Endothelial cell (in vitro differentiated cells): ENCODE data around the gene EFNA5. TPM values are rescaled to one million over a fixed set of nuclear protein-coding genes. Genes with fewer than 3 reads are reported as not detected.

ENCODE experiments used
- DNase-seq: peaks from one replicate; pipeline ENCODE4 v3.0.0; 2021; ENCODE audit warnings: low spot score
- H3K27ac Mint-ChIP-seq: one replicate; pipeline ENCODE4 v1.8.0; 2021; ENCODE audit warnings: mixed read lengths, inconsistent platforms; ENCODE audit not compliant: unreplicated experiment
- H3K27me3 Mint-ChIP-seq: one replicate; pipeline ENCODE4 v1.8.0; 2021; ENCODE audit warnings: mild to moderate bottlenecking, moderate library complexity, mixed read lengths, inconsistent platforms; ENCODE audit not compliant: unreplicated experiment
- H3K36me3 Mint-ChIP-seq: one replicate; pipeline ENCODE4 v1.8.0; 2021; ENCODE audit warnings: mild to moderate bottlenecking, low read depth, mixed read lengths, inconsistent platforms; ENCODE audit not compliant: unreplicated experiment
- H3K4me1 Mint-ChIP-seq: one replicate; pipeline ENCODE4 v1.8.0; 2021; ENCODE audit warnings: mild to moderate bottlenecking, mixed read lengths, inconsistent platforms; ENCODE audit not compliant: unreplicated experiment
- H3K4me3 Mint-ChIP-seq: one replicate; pipeline ENCODE4 v1.8.0; 2021; ENCODE audit warnings: mild to moderate bottlenecking, mixed read lengths, inconsistent platforms; ENCODE audit not compliant: unreplicated experiment
- H3K9me3 Mint-ChIP-seq: one replicate; pipeline ENCODE4 v1.8.0; 2021; ENCODE audit warnings: mixed read lengths, inconsistent platforms; ENCODE audit not compliant: unreplicated experiment
- total RNA-seq: library from RNA; stranded (reverse); fragmentation: NEBNext Ultra II Directional; extraction: Animal tissue kit (Norgen Biotek cat#: 25700); gene quantifications from one replicate; pipeline ENCODE4 v1.2.1, GENCODE V29; 2021; ENCODE audit not compliant: unreplicated experiment
- TF ChIP-seq, protein P1 (sequence below): fragments of 200-600 bp; sonication (generic); IDR thresholded peaks from one replicate; pipeline ENCODE4 v1.5.0; 2021; ENCODE audit warnings: antibody characterized with exemption; ENCODE audit not compliant: unreplicated experiment

The EFNA5 gene
- total RNA-seq, 1 donor from 2014 or later, result 8.8 TPM

DNA sequence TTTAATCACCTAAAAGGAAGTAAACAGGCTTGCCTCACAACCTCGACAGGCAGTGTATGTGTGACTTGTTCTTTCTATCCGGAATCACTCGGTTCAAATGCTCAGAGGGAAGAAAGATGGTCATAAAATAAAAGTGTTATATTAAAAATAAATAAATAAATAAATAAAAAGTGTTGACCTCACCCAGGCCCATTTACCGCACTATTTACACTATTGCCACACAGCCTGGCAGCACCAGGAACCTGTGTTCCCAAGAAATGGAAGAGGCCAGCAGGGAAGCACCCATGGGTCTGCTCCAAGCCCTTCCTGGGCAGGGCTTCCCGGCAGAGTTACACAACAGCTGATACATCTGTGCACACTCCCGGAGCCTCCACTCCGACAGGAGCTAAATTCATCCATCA, 127.9 kb downstream of the EFNA5 start:
- no peak for DNase-seq
- Mint-ChIP-seq H3K27ac (no peak overlapping the region), H3K9me3 (no peaks in the 10 kb centered on the region), H3K4me1 (peaks cover 12% of the 10 kb centered on the region), H3K27me3 (peaks cover under 1% of the 10 kb centered on the region), H3K4me3 (no peak overlapping the region), H3K36me3 (peaks cover 4% of the 10 kb centered on the region)
- TF ChIP-seq, protein P1, sequence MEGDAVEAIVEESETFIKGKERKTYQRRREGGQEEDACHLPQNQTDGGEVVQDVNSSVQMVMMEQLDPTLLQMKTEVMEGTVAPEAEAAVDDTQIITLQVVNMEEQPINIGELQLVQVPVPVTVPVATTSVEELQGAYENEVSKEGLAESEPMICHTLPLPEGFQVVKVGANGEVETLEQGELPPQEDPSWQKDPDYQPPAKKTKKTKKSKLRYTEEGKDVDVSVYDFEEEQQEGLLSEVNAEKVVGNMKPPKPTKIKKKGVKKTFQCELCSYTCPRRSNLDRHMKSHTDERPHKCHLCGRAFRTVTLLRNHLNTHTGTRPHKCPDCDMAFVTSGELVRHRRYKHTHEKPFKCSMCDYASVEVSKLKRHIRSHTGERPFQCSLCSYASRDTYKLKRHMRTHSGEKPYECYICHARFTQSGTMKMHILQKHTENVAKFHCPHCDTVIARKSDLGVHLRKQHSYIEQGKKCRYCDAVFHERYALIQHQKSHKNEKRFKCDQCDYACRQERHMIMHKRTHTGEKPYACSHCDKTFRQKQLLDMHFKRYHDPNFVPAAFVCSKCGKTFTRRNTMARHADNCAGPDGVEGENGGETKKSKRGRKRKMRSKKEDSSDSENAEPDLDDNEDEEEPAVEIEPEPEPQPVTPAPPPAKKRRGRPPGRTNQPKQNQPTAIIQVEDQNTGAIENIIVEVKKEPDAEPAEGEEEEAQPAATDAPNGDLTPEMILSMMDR, result no peak

DNA sequence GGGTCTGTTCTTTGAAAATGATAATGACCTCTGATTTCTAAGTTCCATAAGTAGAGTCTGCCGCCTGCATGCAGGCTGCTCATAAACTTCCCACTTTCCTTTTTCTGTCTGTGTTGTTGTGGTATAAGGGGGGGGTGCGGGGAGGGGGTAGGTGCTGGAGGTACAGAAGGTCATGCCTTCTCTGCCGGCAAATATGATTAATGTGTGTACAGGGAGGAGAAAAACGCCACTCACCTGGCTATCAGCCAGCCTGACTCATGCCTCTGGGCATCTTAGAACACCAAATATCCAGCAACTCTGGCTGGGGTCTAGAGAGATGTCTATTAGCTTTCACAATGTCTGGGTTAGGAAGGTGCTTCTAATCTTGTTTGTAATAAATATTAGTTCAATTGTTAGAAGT, 128.3 kb downstream of the EFNA5 start:
- no peak overlapping the region for H3K27ac Mint-ChIP-seq
- TF ChIP-seq, protein P1, result no peak
- no peaks in the 10 kb centered on the region for H3K9me3 Mint-ChIP-seq
- H3K4me1 Mint-ChIP-seq, result peaks cover 12% of the 10 kb centered on the region
- no peak for DNase-seq
- peaks cover 2% of the 10 kb centered on the region for H3K27me3 Mint-ChIP-seq
- peaks cover 4% of the 10 kb centered on the region for H3K36me3 Mint-ChIP-seq
- no peak overlapping the region for H3K4me3 Mint-ChIP-seq

DNA sequence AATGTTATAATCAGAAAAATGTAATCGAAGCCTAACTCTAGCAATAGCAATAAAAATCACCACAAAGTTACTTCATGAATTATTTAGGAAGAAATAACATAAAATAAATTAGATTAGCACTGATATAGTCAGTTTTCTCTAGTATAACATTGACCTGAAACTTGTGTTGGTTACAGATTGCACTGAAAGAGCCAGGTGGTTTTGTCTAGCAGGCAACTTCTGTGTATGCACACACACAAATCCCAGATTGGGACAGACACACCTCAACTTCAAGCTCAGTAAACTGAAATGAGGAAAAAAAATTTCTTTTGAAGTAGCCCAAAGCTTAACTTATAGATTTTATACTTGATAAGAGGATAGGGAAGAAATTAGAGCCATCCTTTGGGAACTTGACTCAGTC, 129.3 kb downstream of the EFNA5 start:
- H3K9me3 Mint-ChIP-seq, result no peaks in the 10 kb centered on the region
- H3K36me3 Mint-ChIP-seq, result peaks cover 4% of the 10 kb centered on the region
- TF ChIP-seq, protein P1, result no peak
- H3K4me1 Mint-ChIP-seq, result peaks cover 12% of the 10 kb centered on the region
- peaks cover 2% of the 10 kb centered on the region for H3K27me3 Mint-ChIP-seq
- no peak overlapping the region for H3K27ac Mint-ChIP-seq
- DNase-seq, result no peak
- H3K4me3 Mint-ChIP-seq, result no peak overlapping the region

DNA sequence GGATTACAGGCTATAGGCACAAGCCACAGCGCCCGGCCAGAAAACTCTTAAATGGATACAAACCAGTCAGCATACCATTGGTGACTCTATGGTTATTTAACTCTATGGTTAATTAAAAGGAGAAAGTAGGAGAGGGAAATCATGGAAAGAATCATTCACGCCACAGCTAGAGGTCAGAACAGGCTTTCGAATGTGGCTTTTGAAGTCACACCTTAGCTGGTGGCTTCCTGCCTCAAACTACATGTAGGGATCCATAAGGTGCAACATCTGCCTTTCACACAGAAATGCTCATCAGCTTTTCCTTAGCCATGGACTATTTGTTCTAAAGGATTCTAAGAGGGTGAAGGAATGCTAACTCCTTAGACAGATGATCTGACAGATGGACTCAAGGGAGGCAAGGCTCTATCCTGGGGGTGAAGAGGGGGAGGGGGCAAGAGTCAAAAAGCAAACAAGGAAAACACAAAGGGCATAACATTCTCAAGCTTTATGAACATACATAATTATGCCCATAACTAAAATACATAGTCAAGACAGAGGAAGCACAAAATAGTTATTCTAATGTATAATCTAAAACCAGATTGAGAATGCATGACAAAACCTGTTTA, 130.9 kb downstream of the EFNA5 start:
- Mint-ChIP-seq H3K4me3 (no peak overlapping the region), H3K9me3 (no peaks in the 10 kb centered on the region), H3K27ac (no peak overlapping the region), H3K36me3 (peaks cover 4% of the 10 kb centered on the region), H3K27me3 (peaks cover 2% of the 10 kb centered on the region), H3K4me1 (peaks cover 12% of the 10 kb centered on the region)
- TF ChIP-seq, protein P1, result no peak
- no peak for DNase-seq

DNA sequence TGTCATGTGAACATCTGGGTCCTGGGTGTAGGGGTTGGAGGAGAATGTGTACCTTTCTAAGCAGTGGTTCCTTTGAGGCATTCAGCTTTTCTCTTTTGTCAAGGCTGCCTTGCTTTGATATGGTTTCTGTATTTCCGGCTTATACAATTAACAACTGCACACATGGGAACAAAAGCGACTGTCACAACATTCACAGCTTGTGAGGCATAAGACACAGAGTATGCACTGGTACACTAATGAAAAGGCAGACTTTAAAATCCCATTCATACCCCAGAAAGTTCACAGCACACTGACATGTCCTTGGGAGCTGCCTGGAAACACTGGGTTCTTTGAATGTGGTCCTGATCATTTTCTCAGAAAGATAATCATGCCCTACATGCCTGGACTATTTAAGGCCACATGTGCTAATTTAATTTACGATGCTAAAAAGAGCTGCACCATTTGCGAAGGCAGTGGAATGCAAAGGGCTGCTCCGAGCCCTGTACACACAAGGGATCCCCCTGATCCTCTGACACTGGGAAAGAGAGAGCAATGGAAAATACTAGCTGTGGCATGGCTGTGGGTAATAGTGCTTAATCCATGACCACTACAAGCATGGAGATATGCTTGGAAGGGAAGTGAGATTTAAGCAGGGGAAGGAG, 131.8 kb downstream of the EFNA5 start:
- no peak overlapping the region for H3K27ac Mint-ChIP-seq
- peaks cover 4% of the 10 kb centered on the region for H3K36me3 Mint-ChIP-seq
- H3K4me3 Mint-ChIP-seq, result no peak overlapping the region
- TF ChIP-seq, protein P1, result no peak
- peaks cover 2% of the 10 kb centered on the region for H3K27me3 Mint-ChIP-seq
- peaks cover 12% of the 10 kb centered on the region for H3K4me1 Mint-ChIP-seq
- DNase-seq, result no peak
- no peaks in the 10 kb centered on the region for H3K9me3 Mint-ChIP-seq
